Measurements from ENCODE around the gene TBC1D17. TPM values are rescaled to one million over a fixed set of nuclear protein-coding genes. Genes with fewer than 3 reads are reported as not detected.

TBC1D17 gene
- total RNA-seq, 4 donors from 2014 or later, result 56.4 to 93.4 (median 59.8) TPM

- intact Hi-C loops (cut with DNase I; ENCODE audit: low total_unique reads), result no loop called here
- H3K4me3 ChIP-seq (ENCODE audit: low read depth, poor library complexity, severe bottlenecking), result no peak overlapping the region
- DNase-seq (ENCODE audit: low spot score in 2 of 2), result peak in 1 of 2 donors; percentile 87
- 52 to 65% methylated on average over 12 of the region's 12 CpGs for WGBS, 2 donors
- TF ChIP-seq POLR2A (IDR thresholded peaks at IDR 0.05) (no peak), CTCF (IDR thresholded peaks at IDR 0.05) (no peak)
Observed at GRCh38 chr19:49850221-49850486, 27.3 kb upstream of the TBC1D17 start.

GRCh38 chr19:49850487-49851342, 26.8 kb upstream of the TBC1D17 start, which contains the start of gene PTOV1:
TSS of gene PTOV1 (plus strand) at chr19:49851159.
- intact Hi-C loops (cut with DNase I; ENCODE audit: low total_unique reads), result no loop called here
- 1% methylated on average over 45 to 47 of the region's 98 CpGs for WGBS, 2 donors
- DNase-seq (ENCODE audit: low spot score in 2 of 2), result peak; percentile 88 to 98
- no peak for TF ChIP-seq POLR2A (IDR thresholded peaks at IDR 0.05)
- TF ChIP-seq CTCF (IDR thresholded peaks at IDR 0.05), result peak in 1 of 3 donors; percentile 24
- peak within 1 kb of the TSS; percentile 89 for H3K4me3 ChIP-seq (ENCODE audit: low read depth, poor library complexity, severe bottlenecking)

- no peak for TF ChIP-seq POLR2A (IDR thresholded peaks at IDR 0.05)
- TF ChIP-seq CTCF (IDR thresholded peaks at IDR 0.05), result no peak
- intact Hi-C loops (cut with DNase I; ENCODE audit: low total_unique reads), result no loop called here
- DNase-seq (ENCODE audit: low spot score in 2 of 2), result peak; percentile 35 to 86
- WGBS, 2 donors, result 2% methylated on average over 21 to 50 of the region's 78 CpGs
- peak overlapping the region; percentile 89 for H3K4me3 ChIP-seq (ENCODE audit: low read depth, poor library complexity, severe bottlenecking)
Observed at GRCh38 chr19:49851456-49852259, 25.8 kb upstream of the TBC1D17 start.

- WGBS, 2 donors, result 54 to 60% methylated on average over 14 of the region's 14 CpGs
- H3K4me3 ChIP-seq (ENCODE audit: low read depth, poor library complexity, severe bottlenecking), result no peak overlapping the region
- intact Hi-C loops (cut with DNase I; ENCODE audit: low total_unique reads), result no loop called here
- TF ChIP-seq POLR2A (IDR thresholded peaks at IDR 0.05), result no peak
- TF ChIP-seq CTCF (IDR thresholded peaks at IDR 0.05), result no peak
- peak; percentile 15 to 57 for DNase-seq (ENCODE audit: low spot score in 2 of 2)
Observed at GRCh38 chr19:49852631-49853126, 24.8 kb upstream of the TBC1D17 start.

GRCh38 chr19:49853852-49854377, 23.6 kb upstream of the TBC1D17 start:
- WGBS, 2 donors, result 85% methylated on average over 10 of the region's 10 CpGs
- no peak for TF ChIP-seq POLR2A (IDR thresholded peaks at IDR 0.05)
- TF ChIP-seq CTCF (IDR thresholded peaks at IDR 0.05), result no peak
- DNase-seq (ENCODE audit: low spot score in 2 of 2), result peak in 1 of 2 donors; percentile 73
- no peak overlapping the region for H3K4me3 ChIP-seq (ENCODE audit: low read depth, poor library complexity, severe bottlenecking)
- intact Hi-C loops (cut with DNase I; ENCODE audit: low total_unique reads), result no loop called here
